ENCODE results near the gene ZSCAN25.

GRCh38 chr7:99651290-99651689, 34.5 kb downstream of the ZSCAN25 start:
- TF ChIP-seq FOXP2 (optimal IDR thresholded peaks at IDR 0.05; ENCODE audit: control extremely low read depth, extremely low read length, insufficient read depth): no peak
- TF ChIP-seq POLR2AphosphoS5 (IDR thresholded peaks at IDR 0.05; ENCODE audit: borderline replicate concordance, low read depth, low read length): no peak
- TF ChIP-seq EZH2 (IDR thresholded peaks at IDR 0.05): no peak

Measured in SK-N-MC (cell line).